Ishikawa (cell line): ENCODE results near the gene CARMIL1.

Experiments
- CEBPB ChIP-seq: IDR thresholded peaks from 2 replicates; pipeline ENCODE4 v1.6.1; 2012
- CREB1 ChIP-seq: IDR thresholded peaks from 2 replicates; pipeline ENCODE4 v1.6.1; 2012; ENCODE audit warnings: low read depth
- EGR1 ChIP-seq: IDR thresholded peaks from 2 replicates; pipeline ENCODE4 v1.6.1; 2012
- EP300 ChIP-seq: IDR thresholded peaks from 2 replicates; pipeline ENCODE4 v1.6.1; 2012; ENCODE audit warnings: borderline replicate concordance
- FOXM1 ChIP-seq: IDR thresholded peaks from 2 replicates; pipeline ENCODE4 v1.6.1; 2012; ENCODE audit warnings: low read depth, borderline replicate concordance
- MAX ChIP-seq: IDR thresholded peaks from 2 replicates; pipeline ENCODE4 v1.6.1; 2012
- NFIC ChIP-seq: IDR thresholded peaks from 2 replicates; pipeline ENCODE4 v1.6.1; 2012
- RAD21 ChIP-seq: IDR thresholded peaks from 2 replicates; pipeline ENCODE4 v1.6.1; 2012; ENCODE audit warnings: low read depth
- TAF1 ChIP-seq: IDR thresholded peaks from 2 replicates; pipeline ENCODE4 v1.6.1; 2012; ENCODE audit warnings: low read depth, mild to moderate bottlenecking
- TCF12 ChIP-seq: IDR thresholded peaks from 2 replicates; pipeline ENCODE4 v1.6.1; 2012; ENCODE audit warnings: low read depth
- TEAD4 ChIP-seq: IDR thresholded peaks from 2 replicates; pipeline ENCODE4 v1.6.1; 2012
- USF1 ChIP-seq: IDR thresholded peaks from 2 replicates; pipeline ENCODE4 v1.6.1; 2012
- YY1 ChIP-seq: IDR thresholded peaks from 2 replicates; pipeline ENCODE4 v1.6.1; 2012; ENCODE audit warnings: low read depth
- ZBTB7A ChIP-seq: IDR thresholded peaks from 2 replicates; pipeline ENCODE4 v1.6.1; 2012; ENCODE audit warnings: low read depth
- TF ChIP-seq, protein P1 (sequence below): IDR thresholded peaks from 2 replicates; pipeline ENCODE4 v1.6.1; 2012; ENCODE audit warnings: low read depth, mild to moderate bottlenecking

CARMIL1 gene

GRCh38 chr6:25288518-25288917 lies 9.3 kb downstream of the CARMIL1 start:
- no peak for TF ChIP-seq RAD21
- no peak for TF ChIP-seq YY1
- TF ChIP-seq NFIC: no peak
- no peak for TF ChIP-seq MAX
- no peak for TF ChIP-seq CEBPB
- TF ChIP-seq CREB1: no peak
- TF ChIP-seq TCF12: no peak
- no peak for TF ChIP-seq EGR1
- no peak for TF ChIP-seq TEAD4
- no peak for TF ChIP-seq USF1
- no peak for TF ChIP-seq TAF1
- TF ChIP-seq, protein P1, sequence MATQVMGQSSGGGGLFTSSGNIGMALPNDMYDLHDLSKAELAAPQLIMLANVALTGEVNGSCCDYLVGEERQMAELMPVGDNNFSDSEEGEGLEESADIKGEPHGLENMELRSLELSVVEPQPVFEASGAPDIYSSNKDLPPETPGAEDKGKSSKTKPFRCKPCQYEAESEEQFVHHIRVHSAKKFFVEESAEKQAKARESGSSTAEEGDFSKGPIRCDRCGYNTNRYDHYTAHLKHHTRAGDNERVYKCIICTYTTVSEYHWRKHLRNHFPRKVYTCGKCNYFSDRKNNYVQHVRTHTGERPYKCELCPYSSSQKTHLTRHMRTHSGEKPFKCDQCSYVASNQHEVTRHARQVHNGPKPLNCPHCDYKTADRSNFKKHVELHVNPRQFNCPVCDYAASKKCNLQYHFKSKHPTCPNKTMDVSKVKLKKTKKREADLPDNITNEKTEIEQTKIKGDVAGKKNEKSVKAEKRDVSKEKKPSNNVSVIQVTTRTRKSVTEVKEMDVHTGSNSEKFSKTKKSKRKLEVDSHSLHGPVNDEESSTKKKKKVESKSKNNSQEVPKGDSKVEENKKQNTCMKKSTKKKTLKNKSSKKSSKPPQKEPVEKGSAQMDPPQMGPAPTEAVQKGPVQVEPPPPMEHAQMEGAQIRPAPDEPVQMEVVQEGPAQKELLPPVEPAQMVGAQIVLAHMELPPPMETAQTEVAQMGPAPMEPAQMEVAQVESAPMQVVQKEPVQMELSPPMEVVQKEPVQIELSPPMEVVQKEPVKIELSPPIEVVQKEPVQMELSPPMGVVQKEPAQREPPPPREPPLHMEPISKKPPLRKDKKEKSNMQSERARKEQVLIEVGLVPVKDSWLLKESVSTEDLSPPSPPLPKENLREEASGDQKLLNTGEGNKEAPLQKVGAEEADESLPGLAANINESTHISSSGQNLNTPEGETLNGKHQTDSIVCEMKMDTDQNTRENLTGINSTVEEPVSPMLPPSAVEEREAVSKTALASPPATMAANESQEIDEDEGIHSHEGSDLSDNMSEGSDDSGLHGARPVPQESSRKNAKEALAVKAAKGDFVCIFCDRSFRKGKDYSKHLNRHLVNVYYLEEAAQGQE: no peak
- no peak for TF ChIP-seq ZBTB7A
- TF ChIP-seq EP300: no peak
- TF ChIP-seq FOXM1: no peak

GRCh38 chr6:25290306-25291060 lies 11.3 kb downstream of the CARMIL1 start:
- TF ChIP-seq USF1 (no peak), CEBPB (no peak), NFIC (no peak), TCF12 (no peak), FOXM1 (no peak), CREB1 (no peak), MAX (no peak), YY1 (no peak), RAD21 (no peak), EP300 (no peak), ZBTB7A (no peak), TAF1 (no peak), TEAD4 (no peak), EGR1 (no peak)
- TF ChIP-seq, protein P1: no peak

DNA sequence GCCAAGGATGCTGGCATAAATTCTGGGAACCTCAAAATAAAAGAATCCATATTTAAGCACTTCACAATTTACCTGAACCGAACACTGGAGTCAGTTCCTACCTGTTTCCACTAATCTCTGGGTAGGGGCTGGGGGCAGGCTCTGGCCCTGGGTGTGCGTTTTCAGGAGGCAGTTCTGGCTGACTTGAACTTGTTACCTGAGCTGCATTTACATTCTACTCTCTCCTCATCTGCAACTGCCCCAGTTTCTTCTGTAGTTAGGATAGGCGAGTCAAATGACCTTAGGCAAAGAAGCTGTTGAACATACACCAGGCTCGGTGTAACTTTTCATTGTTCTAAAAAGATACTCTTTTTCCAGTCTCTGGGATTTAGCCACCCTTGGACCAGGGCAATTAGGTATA lies 13.2 kb downstream of the CARMIL1 start:
- TF ChIP-seq RAD21: no peak

- TF ChIP-seq CEBPB: no peak
- no peak for TF ChIP-seq TEAD4
- no peak for TF ChIP-seq EP300
- no peak for TF ChIP-seq RAD21
- no peak for TF ChIP-seq USF1
- TF ChIP-seq YY1: no peak
- no peak for TF ChIP-seq MAX
Observed at GRCh38 chr6:25295651-25296050, 16.5 kb downstream of the CARMIL1 start.

DNA sequence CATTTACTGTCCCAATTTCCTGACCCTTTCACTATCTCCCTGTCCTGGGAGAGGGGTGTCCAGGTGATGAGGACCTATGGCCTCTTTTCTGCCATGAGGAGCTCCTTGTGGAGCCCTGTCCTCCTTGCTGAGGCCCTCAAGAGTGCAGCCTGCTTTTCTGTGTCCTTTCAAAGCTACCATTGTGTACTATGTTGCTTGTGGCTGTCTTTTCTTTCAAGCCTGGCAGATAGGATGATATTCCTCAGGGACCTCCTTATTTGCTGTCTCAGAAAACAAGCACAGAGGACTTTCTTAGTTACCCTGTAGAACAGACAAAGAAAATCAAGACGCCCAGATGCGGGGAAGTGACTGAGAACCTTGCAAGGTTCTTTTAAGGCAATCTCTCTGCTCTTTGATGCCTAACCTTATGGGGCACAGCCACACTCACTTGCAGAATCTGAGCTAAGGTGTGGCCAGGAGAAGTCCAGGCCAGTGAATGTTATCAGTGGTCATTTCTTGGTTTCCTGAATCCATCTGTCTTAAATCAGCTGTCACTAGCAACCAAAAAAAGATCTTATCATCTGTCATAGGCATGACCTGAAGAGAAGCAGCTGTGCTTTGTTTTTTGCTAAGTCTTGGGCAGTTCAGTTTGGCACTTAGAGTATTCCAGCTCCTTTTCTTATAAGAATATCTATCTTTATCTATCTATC lies 17.2 kb downstream of the CARMIL1 start:
- TF ChIP-seq CREB1 (no peak), MAX (no peak), USF1 (no peak), NFIC (no peak)
